Left renal pelvis (tissue), 4 donors: Measurements from ENCODE around the gene PDCD7. TPM values are rescaled to one million over a fixed set of nuclear protein-coding genes. Genes with fewer than 3 reads are reported as not detected.
"Not testable (repeated sequence)": the region's sequence is repeated elsewhere in the genome, so short reads cannot be mapped to it uniquely, and the experiment has no call there.

Experiments used
- DNase-seq, 4 donors: peaks; one replicate each; pipeline ENCODE4 v3.0.0-alpha.2; 2013; ENCODE audit warnings: low read depth in 4 of 4, low spot score in 3 of 4
- polyA plus RNA-seq, 4 donors: library from polyadenylated mRNA; unstranded; fragments of 120-200 nt; gene quantifications; one replicate each; pipeline ENCODE4 v1.2.1, GENCODE V29; 2013; ENCODE audit not compliant: insufficient read length in 4 of 4

The PDCD7 gene, protein sequence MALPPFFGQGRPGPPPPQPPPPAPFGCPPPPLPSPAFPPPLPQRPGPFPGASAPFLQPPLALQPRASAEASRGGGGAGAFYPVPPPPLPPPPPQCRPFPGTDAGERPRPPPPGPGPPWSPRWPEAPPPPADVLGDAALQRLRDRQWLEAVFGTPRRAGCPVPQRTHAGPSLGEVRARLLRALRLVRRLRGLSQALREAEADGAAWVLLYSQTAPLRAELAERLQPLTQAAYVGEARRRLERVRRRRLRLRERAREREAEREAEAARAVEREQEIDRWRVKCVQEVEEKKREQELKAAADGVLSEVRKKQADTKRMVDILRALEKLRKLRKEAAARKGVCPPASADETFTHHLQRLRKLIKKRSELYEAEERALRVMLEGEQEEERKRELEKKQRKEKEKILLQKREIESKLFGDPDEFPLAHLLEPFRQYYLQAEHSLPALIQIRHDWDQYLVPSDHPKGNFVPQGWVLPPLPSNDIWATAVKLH
- polyA plus RNA-seq, result 10 to 100 TPM; 28.2 to 36.3 (median 32.0) TPM

DNA sequence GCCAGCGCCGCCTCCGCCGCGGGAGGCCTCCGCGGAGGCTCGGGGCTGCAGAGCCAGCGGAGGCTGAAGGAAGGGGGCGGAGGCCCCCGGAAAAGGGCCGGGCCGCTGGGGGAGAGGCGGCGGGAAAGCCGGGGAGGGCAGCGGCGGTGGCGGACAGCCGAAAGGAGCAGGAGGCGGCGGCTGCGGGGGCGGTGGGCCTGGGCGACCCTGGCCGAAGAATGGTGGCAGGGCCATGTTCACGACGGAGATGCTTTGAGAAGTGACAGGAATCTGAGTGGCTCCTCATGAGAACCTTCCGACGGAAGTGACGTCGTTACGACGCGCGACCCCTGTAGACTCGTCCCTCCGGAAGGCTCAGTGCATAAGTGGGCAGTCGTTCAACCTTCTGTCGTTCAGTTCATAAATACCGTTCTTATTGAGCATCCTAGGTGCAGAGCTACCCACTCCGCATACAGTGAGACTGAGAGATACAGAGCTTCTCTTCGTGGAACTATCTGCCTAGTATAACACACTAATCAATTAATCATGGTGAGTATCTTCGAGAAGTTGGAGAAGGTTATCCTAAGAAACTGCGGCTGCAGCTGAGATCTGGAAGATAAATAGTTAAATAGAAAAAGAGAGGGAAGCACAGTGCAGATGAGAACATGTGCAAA lies at the start of gene PDCD7:
Gene PDCD7 (minus strand): TSS at position 261 of the 653 bp plus-strand sequence. CDS start 27 bp downstream, at position 234.
- peak; percentile 88 to 94 (median 92) for DNase-seq

DNA sequence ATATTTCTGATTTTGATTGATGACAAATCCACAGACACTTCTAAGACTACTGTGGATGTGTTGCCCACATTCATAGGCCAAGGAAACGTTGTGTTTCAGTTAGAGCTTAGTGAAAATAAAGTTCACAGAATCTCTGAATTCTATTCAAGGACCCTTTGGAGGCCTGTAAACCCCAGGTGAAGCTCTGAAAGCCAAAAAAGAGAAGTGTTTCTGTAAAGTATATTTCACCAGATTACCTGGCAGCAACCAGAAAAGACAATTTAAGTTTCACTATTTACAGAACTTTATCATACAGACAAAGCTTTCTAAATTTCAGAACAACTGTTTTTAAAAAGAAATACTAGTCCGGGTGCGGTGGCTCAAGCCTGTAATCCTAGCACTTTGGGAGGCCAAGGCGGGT lies 48.9 kb upstream of the PDCD7 start:
- DNase-seq, result no peak

DNA sequence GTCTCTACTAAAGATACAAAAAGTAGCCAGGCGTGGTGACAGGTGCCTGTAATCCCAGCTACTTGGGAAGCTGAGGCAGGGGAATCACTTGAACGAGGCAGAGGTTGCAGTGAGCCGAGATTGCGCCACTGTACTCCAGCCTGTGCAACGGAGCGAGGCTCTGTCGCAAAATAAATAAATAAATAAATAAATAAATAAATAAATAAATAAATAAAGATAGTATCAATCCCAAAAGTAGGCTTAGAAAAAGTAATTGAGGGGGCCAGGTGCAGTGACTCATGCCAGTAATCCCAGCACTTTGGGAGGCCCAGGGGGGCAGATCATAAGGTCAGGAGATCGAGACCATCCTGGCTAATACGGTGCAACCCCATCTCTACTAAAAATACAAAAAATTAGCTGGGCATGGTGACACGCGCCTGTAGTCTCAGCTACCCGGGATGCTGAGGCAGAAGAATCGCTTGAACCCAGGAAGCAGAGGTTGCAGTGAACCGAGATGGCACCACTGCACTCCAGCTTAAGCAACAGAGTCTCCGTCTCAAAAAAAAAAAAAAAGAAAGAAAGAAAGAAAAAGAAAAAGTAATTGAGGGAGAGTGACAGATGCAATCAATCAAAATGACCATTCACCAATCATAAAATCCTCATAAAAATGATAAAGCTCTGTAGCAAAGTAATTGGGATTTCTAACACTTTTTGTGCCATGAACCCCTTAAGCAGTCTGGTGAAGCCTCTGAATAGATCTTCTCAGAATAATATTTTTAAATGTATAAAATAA lies 48.2 kb upstream of the PDCD7 start:
- DNase-seq, result not testable (repeated sequence)

DNA sequence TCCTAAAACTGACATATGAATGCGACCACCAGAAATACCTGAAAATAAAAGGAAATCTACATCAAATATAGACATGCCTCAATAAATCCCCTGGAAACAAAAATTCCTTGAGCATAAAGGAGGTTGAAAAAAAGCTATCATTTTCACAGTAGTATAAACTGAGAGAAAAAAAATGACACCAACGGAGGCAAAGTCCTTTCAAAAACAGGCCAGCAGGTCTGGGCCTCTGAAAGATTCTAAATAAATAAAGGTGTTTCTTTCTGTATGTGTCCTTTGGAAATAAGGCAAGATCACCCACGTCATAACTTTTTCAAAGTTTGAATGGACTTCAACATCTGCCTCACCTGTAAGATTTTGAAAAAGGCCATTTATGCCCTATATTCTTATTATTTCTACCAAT lies 46.6 kb upstream of the PDCD7 start:
- DNase-seq, result no peak

DNA sequence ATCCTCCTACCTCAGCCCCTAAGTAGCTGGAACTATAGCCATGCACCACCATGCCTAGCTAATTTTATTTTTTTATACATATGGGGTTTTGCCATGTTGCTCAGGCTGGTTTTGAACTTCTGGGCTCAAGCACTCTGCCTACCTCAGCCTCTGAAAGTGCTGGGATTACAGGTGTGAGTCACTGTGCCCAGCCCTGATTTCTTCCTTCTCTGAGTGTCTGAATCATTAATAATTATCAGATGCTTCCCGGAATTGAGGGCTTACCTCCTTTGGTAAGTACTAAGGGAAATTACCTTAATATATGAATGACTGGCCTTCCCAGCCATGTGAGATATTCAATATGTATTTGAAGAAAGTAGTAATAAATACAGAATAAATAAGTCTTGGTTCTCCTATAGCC lies 44.3 kb upstream of the PDCD7 start:
- DNase-seq, result no peak

DNA sequence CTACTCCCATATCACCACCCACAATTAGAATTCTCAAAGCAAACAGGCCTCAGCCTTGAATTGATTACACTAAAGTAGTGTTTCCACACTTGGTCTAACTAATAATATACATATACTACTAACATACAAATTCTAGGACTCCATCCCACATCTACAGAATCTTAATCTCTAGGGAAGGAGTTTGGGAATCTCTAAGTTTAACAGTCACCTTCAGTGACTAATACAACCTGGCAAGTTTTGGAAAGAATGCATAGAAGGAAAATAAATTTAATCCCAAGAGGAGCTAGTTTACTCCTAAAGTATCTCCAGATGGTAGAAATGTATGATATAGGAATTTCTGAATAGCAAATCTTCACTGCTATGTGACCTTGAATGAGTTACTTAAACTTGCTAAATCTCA lies 42.4 kb upstream of the PDCD7 start:
- DNase-seq, result no peak

DNA sequence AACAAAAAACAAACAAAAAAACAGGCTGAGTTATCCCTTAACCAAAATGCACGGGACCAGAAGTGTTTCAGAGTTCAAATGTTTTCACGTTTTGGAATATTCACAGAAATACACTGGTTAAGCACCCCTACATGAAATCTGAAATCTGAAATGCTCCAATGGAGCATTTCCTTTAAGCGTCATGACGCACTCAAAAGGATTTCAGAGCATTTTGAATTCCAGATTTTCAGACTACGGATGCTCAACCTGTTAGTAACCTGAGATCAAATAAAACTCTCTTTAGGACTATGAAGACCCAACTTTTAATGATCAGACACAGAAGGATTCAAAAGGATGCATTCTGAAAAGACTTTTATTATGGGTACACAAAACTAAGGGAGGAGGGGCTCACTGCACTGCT lies 41.9 kb upstream of the PDCD7 start:
- no peak for DNase-seq

DNA sequence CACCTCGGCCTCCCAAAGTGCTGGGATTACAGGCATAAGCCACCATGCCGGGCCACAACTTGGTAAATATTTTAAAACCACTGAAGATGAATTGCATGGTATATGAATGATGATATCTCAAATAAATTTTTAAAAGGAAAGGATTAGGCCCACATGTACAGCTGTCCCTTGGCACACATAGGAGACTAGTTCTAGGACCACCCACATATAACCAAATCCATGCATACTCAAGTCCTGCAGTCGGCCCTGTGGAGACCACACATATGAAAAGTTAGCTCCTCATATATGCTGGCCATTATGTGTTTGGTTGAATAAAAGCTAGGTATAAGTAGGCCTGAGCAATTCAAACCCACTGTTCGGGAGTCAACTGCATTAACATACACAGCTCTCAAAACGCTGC lies 40.9 kb upstream of the PDCD7 start:
- DNase-seq, result no peak

DNA sequence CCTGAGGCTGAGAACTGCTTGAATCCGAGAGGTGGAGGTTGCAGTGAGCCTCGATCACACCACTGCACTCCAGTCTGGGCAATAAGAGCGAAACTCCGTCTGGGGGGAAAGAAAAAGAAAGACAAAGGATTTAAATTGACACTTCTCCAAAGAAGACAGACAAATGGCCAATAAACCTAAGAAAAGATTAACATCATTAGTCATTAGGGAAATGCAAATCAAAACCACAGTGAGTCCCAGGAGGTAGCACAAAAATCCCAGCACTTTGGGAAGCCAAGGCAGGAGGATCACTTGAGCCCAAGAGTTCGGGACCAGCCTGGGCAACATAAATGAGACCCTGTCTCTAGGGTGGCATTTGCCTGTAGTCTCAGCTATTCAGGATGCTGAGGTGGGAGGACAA lies 38.9 kb upstream of the PDCD7 start:
- DNase-seq, result no peak

DNA sequence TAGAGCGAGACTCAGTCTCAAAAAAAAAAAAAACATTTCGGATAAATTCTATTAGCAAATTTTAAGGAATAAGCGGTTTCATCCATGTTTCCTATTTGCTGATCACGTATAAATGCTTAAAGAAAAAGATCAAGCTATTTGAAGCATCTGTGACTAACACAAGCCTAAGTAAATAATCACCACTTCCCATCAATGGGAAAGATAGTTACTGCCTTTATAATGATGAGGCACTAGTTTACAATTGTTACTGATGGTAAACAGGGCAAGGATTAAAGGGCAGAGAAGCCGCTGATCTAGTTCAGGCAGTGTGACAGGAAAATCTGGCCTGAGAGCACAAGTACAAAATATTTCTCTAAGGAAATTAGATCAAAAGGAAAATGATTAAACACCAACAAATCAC lies 37.8 kb upstream of the PDCD7 start:
- DNase-seq, result no peak

DNA sequence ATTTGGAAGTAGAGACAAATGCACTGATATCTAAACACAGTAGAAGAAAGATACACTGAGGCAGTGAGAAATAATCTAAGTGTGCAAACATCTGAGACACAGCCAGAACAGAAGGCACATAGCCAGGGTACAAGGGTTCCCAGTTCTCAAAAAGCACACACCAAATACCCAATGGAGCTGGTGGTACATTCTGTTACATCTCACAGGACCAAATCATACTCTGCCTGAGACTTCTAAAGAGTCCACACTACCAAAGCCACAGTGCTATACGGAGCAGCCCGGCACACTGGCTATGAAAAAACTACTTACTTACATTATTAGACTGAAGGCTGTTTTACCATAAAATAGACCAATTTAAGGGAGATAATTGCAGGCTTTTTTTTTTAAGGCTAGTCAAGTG lies 32.3 kb upstream of the PDCD7 start:
- no peak for DNase-seq

DNA sequence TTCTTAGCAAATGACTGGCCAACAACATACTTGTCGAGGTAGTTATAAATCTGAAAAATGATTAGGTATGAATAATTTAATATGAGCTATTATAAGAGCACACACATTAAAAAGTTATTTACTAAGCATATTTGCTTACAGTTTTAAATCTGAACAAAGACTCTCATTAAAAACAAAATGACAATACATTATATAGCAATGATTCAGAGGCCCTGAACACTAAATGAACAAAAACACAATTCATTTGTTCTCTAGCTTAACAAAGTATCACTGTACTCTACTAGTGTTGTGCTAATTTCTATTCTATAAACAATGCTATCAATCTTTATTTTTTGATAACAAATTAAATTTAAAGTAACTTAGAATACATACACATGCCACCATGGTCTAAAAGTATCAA lies 30.5 kb upstream of the PDCD7 start:
- no peak for DNase-seq

DNA sequence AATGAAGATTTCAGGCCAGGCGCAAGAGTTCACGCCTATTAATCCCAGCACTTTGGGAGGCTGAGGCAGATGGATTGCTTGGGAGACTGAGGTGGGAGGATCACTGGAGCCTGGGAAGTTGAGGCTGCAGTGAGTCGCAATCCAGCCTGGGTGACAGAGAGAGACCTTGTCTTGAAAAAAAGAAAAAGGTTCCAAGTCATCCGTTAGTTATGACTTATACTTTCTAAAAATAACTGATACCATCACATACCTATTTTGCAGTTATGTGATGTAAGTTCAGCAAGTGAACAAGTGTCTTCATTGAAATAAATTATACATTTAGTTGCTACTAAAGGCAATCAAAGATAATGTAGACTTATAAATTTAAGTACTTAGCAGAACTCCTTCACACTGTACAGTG lies 29.4 kb upstream of the PDCD7 start:
- DNase-seq, result no peak

DNA sequence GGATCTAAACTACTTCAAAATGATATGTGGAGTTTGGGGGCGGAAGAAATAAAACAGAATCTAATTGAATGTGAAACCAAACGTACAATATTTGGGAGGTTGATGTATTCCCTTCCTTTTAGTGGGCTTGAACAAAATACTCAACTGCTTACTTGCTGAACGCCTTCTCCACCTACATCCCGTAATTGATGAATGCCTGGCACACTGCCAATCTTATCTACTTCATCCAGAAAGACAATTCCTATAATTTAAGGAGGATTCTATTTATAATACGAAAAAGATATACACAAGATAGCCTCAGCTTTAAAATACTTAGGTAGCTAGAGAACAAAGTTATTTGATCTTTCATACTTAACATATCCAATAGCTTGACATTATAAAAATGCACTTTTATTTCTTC lies 23.1 kb upstream of the PDCD7 start:
- DNase-seq, result no peak

DNA sequence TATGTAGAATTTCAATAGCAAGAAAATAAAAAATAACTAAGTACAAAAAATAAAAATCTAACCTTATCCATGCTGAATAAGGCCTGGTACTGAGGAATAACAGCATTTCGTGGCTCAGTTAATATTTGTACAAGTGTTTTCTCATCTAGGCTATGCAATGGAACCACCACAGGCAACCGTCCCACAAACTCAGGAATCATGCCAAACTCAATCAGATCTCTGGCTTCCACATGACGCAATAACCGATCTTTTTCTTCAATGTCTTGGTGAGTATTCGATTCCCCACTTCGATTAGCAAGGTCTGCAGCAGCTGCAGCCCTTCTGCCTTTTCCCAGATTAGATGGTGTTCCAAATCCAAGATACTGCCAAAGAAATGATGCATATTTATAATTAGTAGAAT lies 21.1 kb upstream of the PDCD7 start:
- no peak for DNase-seq

DNA sequence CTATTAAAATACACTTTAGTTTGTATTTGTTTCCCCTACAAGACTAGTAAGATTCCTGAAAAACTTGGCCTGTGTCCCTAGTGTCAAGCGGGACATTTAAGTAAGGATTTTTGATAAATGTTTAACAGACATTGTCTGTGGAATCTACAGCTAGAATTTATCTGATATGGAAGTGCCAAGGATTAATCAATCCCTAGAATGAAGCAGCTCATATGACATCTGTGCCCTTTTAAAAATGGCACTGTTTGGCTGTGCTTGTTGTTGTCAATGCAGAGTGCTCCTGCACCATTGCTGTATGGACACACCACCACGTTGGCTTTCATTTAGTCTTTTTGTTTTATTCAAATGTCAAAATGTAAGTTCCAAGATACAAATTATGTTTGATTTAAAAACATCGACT lies 14.3 kb upstream of the PDCD7 start:
- DNase-seq, result no peak

DNA sequence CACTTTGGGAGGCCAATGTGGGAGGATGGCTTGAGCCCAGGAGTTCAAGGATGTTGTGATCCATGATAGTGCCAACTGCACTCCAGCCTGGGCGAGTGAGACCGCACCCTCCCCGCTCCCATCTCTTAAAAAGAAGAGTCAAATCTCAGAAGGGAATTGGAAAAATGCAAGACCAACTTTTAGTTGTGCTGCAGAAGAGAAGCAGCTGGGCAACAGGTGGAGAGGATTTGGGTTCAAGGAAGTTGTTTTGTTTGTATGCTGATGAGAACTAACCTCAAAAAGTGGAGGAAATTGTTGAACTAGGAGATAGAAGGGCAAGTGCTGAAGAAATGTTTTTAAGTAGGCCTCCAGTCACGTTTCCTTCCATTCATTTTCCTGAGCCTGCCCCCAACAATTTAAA lies 12.8 kb upstream of the PDCD7 start:
- no peak for DNase-seq

DNA sequence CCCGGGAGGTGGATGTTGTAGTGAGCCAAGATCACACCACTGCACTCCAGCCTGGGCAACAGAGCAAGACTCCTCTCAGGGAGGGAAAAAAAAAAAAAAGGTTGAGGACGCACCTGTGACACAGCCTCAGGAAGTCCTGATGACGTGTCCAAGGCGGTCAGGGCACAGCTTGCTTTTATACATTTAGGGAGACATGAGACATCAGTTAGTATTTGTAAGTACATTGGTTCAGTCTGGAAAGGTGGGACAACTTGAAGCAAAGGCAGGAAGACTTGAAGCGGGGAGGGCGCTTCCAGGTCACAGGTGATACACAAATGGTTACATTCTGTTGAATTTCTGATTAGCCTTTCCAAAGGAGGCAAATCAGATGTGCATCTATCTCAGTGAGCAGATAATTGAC lies 5.0 kb upstream of the PDCD7 start:
- DNase-seq, result not testable (repeated sequence)

DNA sequence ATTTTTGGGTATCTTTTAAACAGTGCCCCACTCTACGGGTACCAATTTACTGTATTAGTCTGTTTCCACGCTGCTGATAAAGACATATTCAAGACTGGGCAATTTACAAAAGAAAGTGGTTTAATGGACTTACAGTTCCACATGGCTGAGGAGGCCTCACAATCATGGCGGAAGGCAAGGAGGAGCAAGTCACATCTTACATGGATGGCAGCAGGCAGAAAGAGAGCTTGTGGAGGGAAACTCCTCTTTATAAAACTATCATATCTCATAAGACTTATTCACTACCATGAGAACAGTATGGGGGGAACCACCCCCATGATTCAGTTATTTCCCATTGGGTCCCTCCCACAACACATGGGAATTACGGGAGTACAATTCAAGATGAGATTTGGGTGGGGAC lies 4.3 kb upstream of the PDCD7 start:
- not testable (repeated sequence) for DNase-seq

DNA sequence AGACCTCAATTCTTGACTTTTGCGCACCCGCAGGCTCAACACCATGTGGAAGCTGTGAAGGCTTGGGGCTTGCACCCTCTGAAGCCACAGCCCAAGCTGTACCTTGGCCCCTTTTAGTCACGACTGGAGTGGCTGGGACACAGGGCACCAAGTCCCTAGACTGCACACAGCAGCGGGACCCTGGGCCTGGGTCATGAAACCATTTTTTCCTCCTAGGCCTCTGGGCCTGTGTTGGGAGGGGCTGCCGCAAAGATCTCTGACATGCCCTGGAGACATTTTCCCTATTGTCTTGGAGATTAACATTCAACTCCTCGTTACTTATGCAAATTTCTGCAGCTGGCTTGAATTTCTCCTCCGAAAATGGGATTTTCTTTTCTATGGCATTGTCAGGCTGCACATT lies 3.5 kb upstream of the PDCD7 start:
- DNase-seq, result not testable (repeated sequence)

DNA sequence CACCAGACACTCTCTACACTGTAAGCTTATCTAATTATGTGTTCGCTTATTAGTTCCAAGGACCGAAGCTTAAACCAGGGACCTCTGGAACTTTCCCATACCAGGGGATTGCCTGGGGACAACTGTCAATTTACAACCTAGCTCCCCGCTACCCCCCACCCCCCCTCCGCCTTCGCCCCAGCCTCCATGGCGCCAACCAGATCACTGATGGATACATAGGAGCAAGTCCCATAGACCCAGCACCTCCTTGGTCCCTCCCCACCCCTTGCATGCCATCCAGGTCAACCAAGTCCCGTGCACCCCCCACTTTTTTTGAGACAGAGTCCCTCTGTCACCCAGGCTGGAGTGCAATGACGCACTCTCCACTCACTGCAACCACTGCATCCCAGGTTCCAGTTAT lies 930 bp upstream of the PDCD7 start:
- no peak for DNase-seq
